GM19043 (cell line): Measurements from ENCODE around the gene CD151.

ENCODE experiments used
- ATAC-seq: cut with Tn5 transposase; IDR thresholded peaks from one replicate; pipeline ENCODE4 v1.9.1; 2021; ENCODE audit warnings: low read depth; ENCODE audit not compliant: unreplicated experiment

CD151 gene

GRCh38 chr11:832529-833113 lies at the start of gene CD151:
TSS of gene CD151 (plus strand) at chr11:832952. CDS start at chr11:836070, 3,118 bp downstream.
- ATAC-seq = no peak

DNA sequence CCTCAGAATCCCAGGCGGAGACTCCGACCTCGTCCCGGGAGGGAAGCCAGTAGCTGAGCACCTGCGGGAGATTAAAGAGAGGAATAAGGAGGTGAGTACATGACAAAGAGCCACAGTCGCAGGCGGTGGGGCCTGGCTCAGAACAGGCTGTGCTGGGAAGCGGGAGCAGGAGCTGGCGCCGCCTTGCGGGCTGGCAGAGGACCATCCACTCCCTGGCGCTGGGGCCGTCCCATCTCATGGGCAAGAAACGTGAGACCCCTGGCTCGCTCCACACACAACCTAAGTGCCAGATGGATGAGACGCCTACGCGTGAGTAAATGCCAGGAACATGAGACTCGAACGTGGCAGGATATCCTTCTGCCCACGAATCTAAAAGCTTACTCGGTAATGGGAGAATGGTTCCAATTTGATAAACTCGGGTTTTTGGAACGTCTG lies 49.2 kb upstream of the CD151 start:
- no peak for ATAC-seq

- no peak for ATAC-seq
These were observed 46.3 kb upstream of the CD151 start for GRCh38 chr11:786235-787083.

- ATAC-seq = no peak
These were observed 45.6 kb upstream of the CD151 start for GRCh38 chr11:787084-787675.

- no peak for ATAC-seq
These were observed 44.6 kb upstream of the CD151 start for GRCh38 chr11:788009-788640.

DNA sequence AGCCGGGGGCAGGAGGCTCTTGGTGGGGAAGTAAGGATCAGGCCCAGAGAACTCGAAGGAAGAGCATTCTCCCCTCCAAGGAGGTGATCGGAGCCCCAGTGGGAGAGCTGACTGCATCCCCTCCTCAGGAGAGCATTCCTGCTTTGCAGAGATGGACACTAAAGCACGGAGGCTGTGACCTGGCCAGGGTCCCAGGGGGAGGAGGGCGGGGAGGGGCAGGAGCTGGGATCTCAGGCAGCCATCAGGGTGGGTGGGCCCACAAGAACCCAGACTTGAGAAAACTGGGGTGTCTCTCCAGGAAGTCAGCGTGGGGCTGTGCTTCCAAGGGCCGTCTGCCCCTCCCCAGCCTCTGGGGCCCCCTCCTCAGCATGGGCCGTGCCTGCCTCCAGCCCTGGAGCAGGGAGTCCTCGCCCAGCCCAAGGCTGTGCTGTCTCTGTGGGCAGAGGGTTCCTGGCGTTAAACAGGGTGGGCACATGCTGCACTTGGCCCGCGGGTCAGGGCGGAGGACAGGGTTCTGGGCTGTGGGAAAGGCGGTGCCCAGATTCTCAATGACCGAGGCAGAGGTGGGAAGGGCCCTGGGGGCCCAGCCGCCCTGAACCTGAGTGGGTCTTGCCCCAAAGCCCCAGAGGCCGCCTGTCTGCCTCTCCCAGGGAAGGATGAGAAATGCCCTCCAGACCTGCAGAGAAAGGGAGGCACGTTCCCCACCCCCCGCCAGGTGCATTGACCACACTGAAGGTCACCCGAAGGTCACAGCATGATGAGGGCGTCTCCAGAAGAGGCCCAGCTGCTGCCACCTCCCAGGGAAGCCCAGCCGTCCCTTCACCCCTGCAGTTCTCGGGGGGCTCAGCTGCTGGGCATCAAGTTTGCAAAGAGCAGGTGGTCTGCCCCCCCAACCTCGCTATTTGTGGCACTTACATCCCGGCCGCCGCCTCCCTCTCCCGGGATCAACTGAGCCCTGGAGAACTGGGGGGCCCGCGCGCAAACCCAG lies 43.5 kb upstream of the CD151 start:
- no peak for ATAC-seq

DNA sequence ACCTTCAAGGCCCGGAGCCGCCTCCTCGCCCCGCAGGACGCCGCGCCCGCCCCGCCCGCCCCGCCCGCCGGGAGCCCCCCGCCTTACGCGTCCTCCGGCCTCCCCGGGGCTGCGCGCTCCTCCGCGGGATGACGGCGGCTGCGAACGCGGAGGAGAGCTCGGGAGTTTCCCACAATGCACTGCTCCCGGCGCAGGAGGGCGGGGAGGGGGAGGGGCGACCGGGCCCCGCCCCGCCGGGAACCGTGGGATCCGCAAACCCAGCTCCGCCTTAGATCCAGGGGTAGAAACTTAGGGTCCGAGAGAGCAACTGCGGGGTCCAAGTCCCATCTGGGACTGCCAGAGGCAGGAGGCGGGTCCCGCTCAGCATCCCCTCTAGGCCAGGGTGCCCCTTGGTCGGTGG lies 42.8 kb upstream of the CD151 start, which contains the start of gene CEND1:
Gene CEND1 (minus strand): TSS at position 148 of the 400 bp plus-strand sequence. CDS start 1,514 bp downstream, outside the sequence.
- no peak for ATAC-seq

DNA sequence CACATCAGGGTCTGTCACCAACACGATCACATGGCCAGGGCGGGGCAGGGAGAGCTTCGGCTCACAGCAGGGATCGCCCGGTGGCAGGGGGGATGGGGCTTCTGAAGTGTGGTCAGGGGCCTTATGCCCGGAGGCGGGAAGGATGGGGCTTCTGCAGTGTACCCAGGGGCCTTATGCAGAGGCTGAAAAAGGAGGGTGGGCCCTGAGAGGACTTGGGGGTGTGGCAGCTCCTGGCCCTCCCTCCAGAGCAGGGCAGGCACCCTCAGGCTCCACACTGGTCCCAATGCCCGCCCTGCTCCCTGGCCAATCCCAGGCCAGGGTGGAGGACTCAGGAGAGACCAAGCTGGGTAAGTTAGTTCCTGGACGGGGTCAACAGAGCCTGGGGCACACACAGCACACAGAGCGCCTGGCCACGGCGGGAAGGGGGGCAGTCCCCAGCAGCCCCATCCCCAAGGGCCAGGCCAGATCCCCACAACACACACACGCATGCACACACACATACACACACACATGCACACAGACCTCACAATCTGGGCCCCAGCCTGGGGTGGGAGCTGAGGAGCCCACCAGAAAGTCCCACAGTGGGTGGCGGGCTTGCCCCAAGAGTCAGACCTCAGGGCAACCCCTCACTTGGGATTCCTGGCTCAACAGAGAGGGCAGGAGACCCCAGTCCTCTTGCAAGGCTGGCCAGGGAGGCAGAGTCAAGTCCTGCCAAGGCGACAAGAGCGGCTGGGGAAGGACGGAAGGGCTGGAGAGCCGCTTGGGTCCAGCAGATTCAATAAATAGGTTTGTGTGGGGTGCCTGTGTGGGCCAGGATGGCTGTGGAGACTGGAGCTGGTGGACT lies 41.8 kb upstream of the CD151 start:
- no peak for ATAC-seq

DNA sequence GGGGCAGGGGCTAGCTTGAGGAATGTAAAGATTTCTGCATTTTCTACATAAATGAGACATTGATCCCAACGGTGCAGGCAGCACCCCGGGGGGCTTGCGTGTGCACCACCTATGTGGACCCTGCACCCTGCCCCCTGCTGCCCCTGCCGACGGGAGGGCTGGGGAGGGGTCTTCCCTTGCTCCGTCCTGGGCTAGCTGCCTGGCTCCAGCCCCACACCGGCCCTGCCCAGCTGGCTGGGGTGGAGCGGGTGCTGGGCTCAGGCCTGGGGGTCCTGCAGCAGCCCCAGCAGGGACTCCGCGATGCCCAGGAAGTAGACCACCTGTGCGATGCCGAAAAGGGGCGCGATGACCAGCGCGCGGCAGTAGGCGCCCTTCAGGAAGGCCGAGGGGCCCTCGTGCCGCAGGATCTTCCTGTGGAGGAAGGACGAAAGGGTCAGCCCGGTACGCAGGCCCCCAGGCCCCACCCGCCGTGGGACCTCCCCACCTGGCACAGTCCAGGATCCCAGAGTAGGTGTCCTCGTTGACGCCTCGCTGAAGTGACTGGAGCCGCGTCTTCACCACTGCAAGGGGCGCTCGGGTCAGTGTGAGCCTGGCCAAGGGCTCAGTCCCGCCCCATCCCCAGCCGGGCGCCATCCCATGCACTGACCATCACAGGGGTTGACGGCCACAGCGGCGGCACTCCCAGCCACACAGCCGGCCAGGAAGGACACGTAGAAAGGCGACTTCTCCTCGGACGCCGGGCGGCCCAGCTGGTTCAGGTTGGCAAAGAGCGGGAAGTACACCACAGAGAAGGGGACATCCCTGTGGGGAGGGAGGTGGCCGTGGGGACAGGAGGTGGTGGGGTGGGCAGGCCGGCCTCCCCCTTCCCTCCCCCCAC lies 40.9 kb upstream of the CD151 start:
- ATAC-seq = no peak

- ATAC-seq = no peak
These were observed 40.3 kb upstream of the CD151 start for GRCh38 chr11:792535-792821.

GRCh38 chr11:792873-793272 lies 39.9 kb upstream of the CD151 start:
- ATAC-seq = no peak

DNA sequence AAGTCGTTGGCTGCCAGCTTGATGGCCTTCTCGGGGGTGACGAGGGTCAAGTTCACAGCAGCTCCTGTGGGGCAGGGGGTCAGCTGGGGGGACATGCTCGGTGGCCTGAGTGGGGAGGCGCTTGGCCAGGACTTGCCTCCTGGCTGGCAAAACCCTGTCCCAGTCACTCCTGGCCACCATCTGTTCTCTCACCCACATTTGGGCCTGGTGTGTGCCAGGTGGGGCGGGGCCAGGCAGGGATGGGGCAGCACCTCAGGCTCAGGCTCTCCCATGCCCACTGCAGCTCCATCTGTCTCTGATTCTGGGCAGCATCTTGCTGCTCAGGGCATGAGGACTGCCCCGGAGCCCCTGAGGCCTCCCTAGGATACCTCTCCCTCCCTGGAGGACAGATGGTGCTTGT lies 39.2 kb upstream of the CD151 start:
- ATAC-seq = no peak

GRCh38 chr11:794013-794765 lies 38.6 kb upstream of the CD151 start:
- no peak for ATAC-seq

DNA sequence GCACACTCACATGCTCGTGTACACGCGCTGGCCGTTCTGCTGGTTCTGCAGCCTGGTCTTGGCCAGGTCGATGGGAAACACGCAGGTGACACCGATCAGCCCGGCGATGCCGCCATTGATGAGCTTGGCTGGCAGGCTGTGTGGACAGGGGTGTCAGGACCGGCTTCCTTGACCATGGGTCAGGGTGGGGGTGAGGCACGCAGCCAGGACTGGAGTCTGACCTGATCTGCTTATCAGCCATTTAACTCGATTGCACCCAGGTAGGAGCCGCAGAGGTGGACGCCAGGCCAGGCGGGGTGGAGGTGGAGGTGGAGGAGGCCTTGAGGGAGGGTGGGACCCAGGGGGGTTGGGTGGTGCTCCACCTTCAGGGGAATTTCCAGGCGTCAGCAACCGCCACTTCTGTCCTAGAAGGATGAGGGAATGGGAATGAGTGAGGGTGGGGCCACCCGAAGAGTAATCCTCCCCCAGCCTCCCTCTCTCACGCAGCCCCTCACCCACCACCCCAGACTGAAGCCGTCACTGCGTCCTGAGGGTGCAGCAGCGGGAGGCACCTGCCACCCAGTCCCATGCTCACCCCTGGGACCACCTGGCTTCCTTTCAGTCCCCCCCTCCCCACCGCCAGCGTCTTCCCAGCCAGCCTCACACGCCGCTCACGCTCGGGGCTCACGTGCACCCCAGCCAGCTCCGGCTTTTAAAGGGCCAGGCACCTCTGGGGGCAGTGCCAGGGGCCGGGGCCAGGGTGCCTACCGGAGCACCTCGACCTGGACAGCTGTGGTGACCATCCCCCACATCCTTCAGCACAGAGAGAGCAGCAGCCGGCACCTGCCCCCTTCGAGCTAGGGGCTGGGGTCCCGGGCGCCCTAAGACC lies 37.8 kb upstream of the CD151 start:
- ATAC-seq = no peak

DNA sequence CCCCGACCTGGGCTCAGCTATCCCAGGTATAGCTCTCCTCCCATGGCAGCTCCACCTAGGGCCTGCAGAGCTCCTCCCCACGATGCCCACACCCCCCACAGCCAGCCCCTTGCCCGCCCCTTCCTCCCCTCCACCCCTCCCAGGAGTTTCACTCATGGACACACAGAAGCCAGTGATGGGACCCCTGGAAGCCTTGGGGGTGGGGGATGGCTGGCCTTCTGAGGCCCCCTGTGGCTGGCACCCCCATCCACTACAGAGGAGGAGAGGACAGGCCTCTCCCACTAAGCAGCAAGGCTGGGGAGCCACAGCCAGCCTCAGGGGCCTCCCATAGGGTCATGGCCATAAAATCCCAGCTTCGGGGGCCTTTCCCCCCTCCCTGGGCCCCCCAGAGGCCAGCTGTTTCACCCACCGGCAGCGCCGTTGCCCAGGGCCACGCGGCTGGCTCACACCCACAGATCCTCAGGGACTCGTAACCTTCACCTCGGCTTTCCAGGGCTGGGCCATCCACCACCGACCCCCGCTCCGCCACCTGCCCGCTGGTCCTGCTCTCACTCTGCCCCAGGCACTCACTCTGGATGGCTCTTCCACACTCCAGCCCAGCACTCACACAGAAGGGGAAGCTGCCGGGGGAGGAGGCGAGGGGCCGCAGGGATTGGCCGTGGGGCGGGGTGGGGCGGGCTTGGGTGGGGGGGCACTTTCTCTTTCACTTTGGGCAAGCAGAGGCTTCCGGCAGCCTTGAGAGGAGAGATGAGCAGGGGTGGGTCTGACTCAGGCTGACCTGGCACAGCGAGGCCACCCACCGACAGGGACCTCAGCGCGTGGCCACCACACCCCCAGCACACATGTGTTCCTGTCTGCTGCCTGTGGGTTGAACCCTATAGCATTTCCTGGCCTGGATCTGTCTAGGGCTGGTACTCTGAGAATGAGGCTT lies 36.9 kb upstream of the CD151 start:
- ATAC-seq = no peak
